Measurements from ENCODE around the gene MIX23. TPM values are rescaled to one million over a fixed set of nuclear protein-coding genes. Genes with fewer than 3 reads are reported as not detected.

MIX23 gene
- total RNA-seq, 1 experiment from 2014 or later = 111 TPM

- TF ChIP-seq CTCF (conservative IDR thresholded peaks at IDR 0.05; ENCODE audit: low read depth, low read length) (no peak), EZH2 (IDR thresholded peaks at IDR 0.05; ENCODE audit: low read length, unreplicated experiment) (no peak), EZH2phosphoT487 (IDR thresholded peaks at IDR 0.05; ENCODE audit: borderline replicate concordance, low read length) (no peak)
- ChIA-PET POLR2A (ENCODE audit: unreplicated experiment) (no interaction called here), CTCF (interaction anchor here (0.6 to 1.1 kb wide), 2 partner anchors 34 to 52 kb away, joined by 3 read pairs; no protein-coding TSS in a partner anchor)
- BruUV-seq (replicated peaks) = no TSS peak
- Histone ChIP-seq H3K27me3 (ENCODE audit: low read length) (no peaks in the 10 kb centered on the region), H3K4me3 (ENCODE audit: low read length) (no peak overlapping the region), H4K20me1 (ENCODE audit: low read length) (no peaks in the 10 kb centered on the region), H3K27ac (ENCODE audit: low read length) (no peak overlapping the region), H3K9ac (ENCODE audit: low read length) (no peak overlapping the region), H2AFZ (ENCODE audit: low read length) (no peak overlapping the region), H3K4me1 (ENCODE audit: insufficient read depth, low read length) (no peaks in the 10 kb centered on the region), H3K9me2 (replicated peaks; ENCODE audit: low read length) (no peaks in the 10 kb centered on the region), H3K4me2 (ENCODE audit: low read length) (no peak overlapping the region), H3K9me3 (ENCODE audit: low read length) (no peaks in the 10 kb centered on the region), H3K79me2 (ENCODE audit: low read length) (peaks cover under 1% of the 10 kb centered on the region; the same call in 1 of the 2 replicates), H3K36me3 (ENCODE audit: low read depth, low read length) (peaks cover 42% of the 10 kb centered on the region; the same call in 1 of the 2 replicates), H3F3A (ENCODE audit: low read length, unreplicated experiment) (no peaks in the 10 kb centered on the region)
- intact Hi-C loops (cut with micrococcal nuclease) = loop anchor here (5.0 to 10.0 kb wide), 3 partner anchors 241 to 384 kb away; no protein-coding TSS in a partner anchor
- ATAC-seq (no peak), DNase-seq (no peak)
Measured at GRCh38 chr3:122358703-122359032, 24.4 kb downstream of the MIX23 start.

- H3K9me3 ChIP-seq (ENCODE audit: low read length) = no peaks in the 10 kb centered on the region
- no peak overlapping the region for H3K27ac ChIP-seq (ENCODE audit: low read length)
- H2AFZ ChIP-seq (ENCODE audit: low read length) = no peak overlapping the region
- H3K4me1 ChIP-seq (ENCODE audit: insufficient read depth, low read length) = peaks cover 5% of the 10 kb centered on the region
- peak; percentile 11 for DNase-seq
- BruUV-seq (replicated peaks) = TSS peak; percentile 19
- CTCF ChIA-PET = interaction anchor here (1.1 to 6.5 kb wide), 2 partner anchors 35 to 51 kb away, joined by 3 to 68 read pairs; no protein-coding TSS in a partner anchor
- peaks cover 36% of the 10 kb centered on the region; the same call in 1 of the 2 replicates for H3K36me3 ChIP-seq (ENCODE audit: low read depth, low read length)
- H3K9ac ChIP-seq (ENCODE audit: low read length) = no peak overlapping the region
- H4K20me1 ChIP-seq (ENCODE audit: low read length) = no peaks in the 10 kb centered on the region
- H3K27me3 ChIP-seq (ENCODE audit: low read length) = no peaks in the 10 kb centered on the region
- no peak overlapping the region for H3K4me2 ChIP-seq (ENCODE audit: low read length)
- ATAC-seq = no peak
- intact Hi-C loops (cut with micrococcal nuclease) = loop anchor here (2.0 to 10.0 kb wide), 4 partner anchors 241 to 811 kb away; no protein-coding TSS in a partner anchor
- no peak for TF ChIP-seq EZH2phosphoT487 (IDR thresholded peaks at IDR 0.05; ENCODE audit: borderline replicate concordance, low read length)
- no peaks in the 10 kb centered on the region for H3F3A ChIP-seq (ENCODE audit: low read length, unreplicated experiment)
- no peak overlapping the region for H3K4me3 ChIP-seq (ENCODE audit: low read length)
- POLR2A ChIA-PET (ENCODE audit: unreplicated experiment) = no interaction called here
- H3K9me2 ChIP-seq (replicated peaks; ENCODE audit: low read length) = no peaks in the 10 kb centered on the region
- no peaks in the 10 kb centered on the region for H3K79me2 ChIP-seq (ENCODE audit: low read length)
Measured at GRCh38 chr3:122357828-122358702, 25.0 kb downstream of the MIX23 start.

- TF ChIP-seq EZH2phosphoT487 (IDR thresholded peaks at IDR 0.05; ENCODE audit: borderline replicate concordance, low read length) (no peak), EZH2 (IDR thresholded peaks at IDR 0.05; ENCODE audit: low read length, unreplicated experiment) (no peak), CTCF (conservative IDR thresholded peaks at IDR 0.05; ENCODE audit: low read depth, low read length) (peak; percentile 90)
- ChIA-PET POLR2A (ENCODE audit: unreplicated experiment) (no interaction called here), CTCF (interaction anchor here (0.6 to 6.5 kb wide), 3 partner anchors 15 to 57 kb away, joined by 3 to 68 read pairs (median 5); no protein-coding TSS in a partner anchor)
- Histone ChIP-seq H2AFZ (ENCODE audit: low read length) (no peak overlapping the region), H3K79me2 (ENCODE audit: low read length) (no peaks in the 10 kb centered on the region), H3K36me3 (ENCODE audit: low read depth, low read length) (peaks cover 19% of the 10 kb centered on the region; the same call in 1 of the 2 replicates), H3K4me3 (ENCODE audit: low read length) (no peak overlapping the region), H3K27ac (ENCODE audit: low read length) (no peak overlapping the region), H3K9me3 (ENCODE audit: low read length) (no peaks in the 10 kb centered on the region), H3K27me3 (ENCODE audit: low read length) (no peaks in the 10 kb centered on the region), H3K4me2 (ENCODE audit: low read length) (no peak overlapping the region), H3K4me1 (ENCODE audit: insufficient read depth, low read length) (peaks cover 10% of the 10 kb centered on the region), H3K9ac (ENCODE audit: low read length) (no peak overlapping the region), H4K20me1 (ENCODE audit: low read length) (no peaks in the 10 kb centered on the region), H3F3A (ENCODE audit: low read length, unreplicated experiment) (no peaks in the 10 kb centered on the region), H3K9me2 (replicated peaks; ENCODE audit: low read length) (no peaks in the 10 kb centered on the region)
- BruUV-seq (replicated peaks) = no TSS peak
- ATAC-seq = peak; percentile 72
- DNase-seq = peak; percentile 76
- intact Hi-C loops (cut with micrococcal nuclease) = loop anchor here (1.0 to 10.0 kb wide), 5 partner anchors 50 to 810 kb away; no protein-coding TSS in a partner anchor
Measured at GRCh38 chr3:122356402-122356801, 26.6 kb downstream of the MIX23 start.

Data from PC-3 (cell line).